ENCODE results near the gene WDR33.

The WDR33 gene

GRCh38 chr2:127704641-127705390, 106.2 kb downstream of the WDR33 start:
- ATAC-seq: no peak
- no peak overlapping the region for H3K4me3 Mint-ChIP-seq
- H3K4me1 Mint-ChIP-seq: peaks cover 37% of the 10 kb centered on the region
- peaks cover 43% of the 10 kb centered on the region for H3K36me3 Mint-ChIP-seq
- no peaks in the 10 kb centered on the region for H3K9me3 Mint-ChIP-seq
- no peak overlapping the region for H3K27ac Mint-ChIP-seq
- H3K27me3 Mint-ChIP-seq: no peaks in the 10 kb centered on the region

GRCh38 chr2:127703282-127703681, 107.7 kb downstream of the WDR33 start:
- Mint-ChIP-seq H3K27me3 (no peaks in the 10 kb centered on the region), H3K36me3 (peaks cover 36% of the 10 kb centered on the region), H3K9me3 (no peaks in the 10 kb centered on the region), H3K27ac (no peak overlapping the region), H3K4me1 (peaks cover 37% of the 10 kb centered on the region), H3K4me3 (no peak overlapping the region)
- no peak for ATAC-seq

DNA sequence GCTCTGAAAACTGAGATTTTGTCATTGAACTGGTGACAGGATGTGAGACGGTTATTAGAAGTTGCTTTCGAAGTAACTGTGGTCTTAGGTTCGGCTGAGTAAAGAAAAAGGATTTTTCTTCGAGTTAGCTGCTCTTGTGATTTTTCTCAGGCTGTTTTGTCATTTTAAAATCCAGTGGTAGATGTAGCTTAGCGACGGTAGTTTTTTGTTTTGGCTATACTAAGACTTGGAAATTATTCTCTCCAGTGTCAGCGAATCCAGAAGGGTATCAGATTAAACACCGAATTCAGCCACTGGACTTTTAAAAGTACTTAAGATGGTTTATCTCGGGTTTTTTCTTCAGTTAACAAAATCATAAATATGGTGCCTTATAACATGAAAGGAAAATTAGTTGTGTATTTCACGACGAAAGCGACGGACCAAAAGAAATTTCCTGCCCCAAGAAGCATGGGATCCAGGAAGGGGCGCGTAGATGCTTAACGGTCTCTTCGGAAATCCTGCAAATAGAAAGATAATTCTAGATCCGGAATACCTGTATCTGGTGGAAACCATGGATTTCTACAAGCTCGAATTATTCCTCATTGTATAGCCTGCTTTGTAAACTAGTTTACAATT, 108.5 kb downstream of the WDR33 start:
- H3K4me3 Mint-ChIP-seq: peak overlapping the region; percentile 85
- H3K4me1 Mint-ChIP-seq: peaks cover 37% of the 10 kb centered on the region
- no peaks in the 10 kb centered on the region for H3K9me3 Mint-ChIP-seq
- ATAC-seq: no peak
- peak overlapping the region; percentile 99 for H3K27ac Mint-ChIP-seq
- H3K36me3 Mint-ChIP-seq: peaks cover 30% of the 10 kb centered on the region
- H3K27me3 Mint-ChIP-seq: no peaks in the 10 kb centered on the region

GRCh38 chr2:127701651-127702394, 109.1 kb downstream of the WDR33 start:
- peak overlapping the region; percentile 87 for H3K4me3 Mint-ChIP-seq
- H3K27me3 Mint-ChIP-seq: no peaks in the 10 kb centered on the region
- ATAC-seq: peak; percentile 78
- peaks cover 28% of the 10 kb centered on the region for H3K36me3 Mint-ChIP-seq
- no peaks in the 10 kb centered on the region for H3K9me3 Mint-ChIP-seq
- peak overlapping the region; percentile 99 for H3K27ac Mint-ChIP-seq
- peaks cover 37% of the 10 kb centered on the region for H3K4me1 Mint-ChIP-seq

DNA sequence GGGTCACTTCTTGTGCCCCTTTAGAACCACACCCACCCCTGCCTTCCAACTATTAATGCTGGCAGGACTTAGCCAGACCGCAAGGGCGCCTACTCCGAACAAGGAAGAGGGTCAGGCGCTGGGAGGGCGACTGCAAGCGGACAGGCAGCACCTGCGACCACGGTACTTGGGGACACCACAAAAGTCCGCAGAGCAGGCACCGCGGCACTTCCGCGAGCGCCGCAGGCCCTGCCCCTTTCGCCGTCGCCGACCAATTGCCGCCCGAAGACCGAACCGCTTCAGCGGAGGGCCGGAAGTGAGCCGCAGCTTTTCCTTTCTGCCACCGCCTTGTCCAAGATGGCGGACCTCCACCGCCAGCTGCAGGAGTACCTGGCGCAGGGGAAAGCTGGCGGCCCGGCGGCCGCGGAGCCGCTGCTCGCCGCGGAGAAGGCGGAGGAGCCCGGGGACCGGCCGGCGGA, 109.7 kb downstream of the WDR33 start, which contains the start of gene SFT2D3:
Gene SFT2D3 (plus strand): TSS at position 305 of the 458 bp plus-strand sequence. CDS start 32 bp downstream, at position 337.
- Mint-ChIP-seq H3K4me3 (peak within 1 kb of the TSS; percentile 87), H3K4me1 (peaks cover 37% of the 10 kb centered on the region), H3K27me3 (no peaks in the 10 kb centered on the region), H3K36me3 (peaks cover 22% of the 10 kb centered on the region), H3K9me3 (no peaks in the 10 kb centered on the region), H3K27ac (peak within 1 kb of the TSS; percentile 99)
- peak; percentile 89 for ATAC-seq

DNA sequence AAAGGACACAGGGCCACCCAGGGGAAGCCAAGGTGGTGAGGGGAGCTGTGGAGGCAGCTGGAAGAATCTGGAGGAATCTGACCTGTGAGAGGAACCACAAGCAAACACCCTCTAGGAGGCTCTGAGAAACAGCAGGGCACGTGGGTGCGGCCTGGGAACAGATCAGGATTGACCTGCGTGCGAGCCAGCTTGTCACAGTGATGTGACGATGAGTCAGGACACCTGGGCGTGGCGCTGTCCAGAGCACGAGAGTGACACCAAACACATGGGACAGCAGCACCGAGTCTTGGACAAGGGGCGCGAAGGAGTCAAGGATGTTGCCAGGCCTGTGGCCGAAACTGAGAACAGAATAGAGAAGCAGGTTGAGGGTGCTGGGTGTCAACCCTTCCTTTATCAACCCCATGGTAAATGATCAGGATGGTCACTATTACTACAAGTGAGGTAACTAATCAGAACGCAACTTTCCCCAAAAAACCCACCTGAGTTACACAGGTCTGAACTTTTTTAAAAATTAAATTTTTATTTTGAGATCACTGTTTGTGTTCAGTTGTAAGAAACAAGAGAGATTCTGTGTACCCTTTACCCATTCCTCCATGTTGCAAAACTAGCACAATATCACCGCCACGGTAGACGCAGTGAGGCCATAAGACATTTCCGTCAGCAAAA, 110.3 kb downstream of the WDR33 start:
- Mint-ChIP-seq H3K4me3 (peak overlapping the region; percentile 87), H3K9me3 (no peaks in the 10 kb centered on the region), H3K27ac (peak overlapping the region; percentile 99), H3K27me3 (no peaks in the 10 kb centered on the region), H3K4me1 (peaks cover 37% of the 10 kb centered on the region), H3K36me3 (peaks cover 20% of the 10 kb centered on the region)
- peak; percentile 82 for ATAC-seq

GRCh38 chr2:127698553-127699355, 112.2 kb downstream of the WDR33 start:
- no peak for ATAC-seq
- H3K4me3 Mint-ChIP-seq: no peak overlapping the region
- H3K9me3 Mint-ChIP-seq: no peaks in the 10 kb centered on the region
- peak overlapping the region; percentile 64 for H3K27ac Mint-ChIP-seq
- H3K27me3 Mint-ChIP-seq: no peaks in the 10 kb centered on the region
- peaks cover 22% of the 10 kb centered on the region for H3K4me1 Mint-ChIP-seq
- peaks cover 10% of the 10 kb centered on the region for H3K36me3 Mint-ChIP-seq

DNA sequence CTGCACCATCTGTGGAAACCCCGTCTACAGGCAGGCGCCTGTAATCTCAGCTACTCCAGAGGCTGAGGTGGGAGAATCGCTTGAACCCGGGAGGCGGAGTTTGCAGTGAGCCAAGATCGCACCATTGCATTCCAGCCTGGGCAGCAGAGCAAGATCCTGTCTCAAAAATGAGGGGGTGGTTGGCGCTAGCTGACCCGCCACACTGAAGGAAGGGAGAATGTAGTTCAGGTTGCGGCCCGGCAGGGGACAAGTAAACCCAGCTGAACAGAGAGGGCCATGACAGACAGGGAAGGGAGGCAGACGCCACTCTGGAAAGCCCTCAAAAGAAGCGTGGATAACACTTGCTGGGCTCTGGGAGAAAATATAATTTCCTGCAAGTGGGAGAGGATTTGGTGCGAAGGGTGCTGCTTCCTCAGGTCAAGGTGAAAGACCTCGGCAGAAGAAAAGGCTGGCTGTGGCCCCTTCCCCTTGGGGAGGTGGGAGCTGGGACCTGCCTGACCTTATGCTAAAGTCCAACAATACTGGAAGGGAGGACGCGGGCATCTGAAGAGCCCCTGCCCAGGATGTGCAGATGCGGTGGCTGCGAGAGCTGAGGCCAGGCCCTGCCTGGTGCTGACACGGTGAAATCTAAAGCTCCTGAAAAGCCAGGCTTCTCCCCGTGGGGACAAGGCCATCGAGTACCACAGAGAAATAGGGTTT, 113.3 kb downstream of the WDR33 start:
- Mint-ChIP-seq H3K36me3 (peaks cover 10% of the 10 kb centered on the region), H3K27ac (peak overlapping the region; percentile 28), H3K4me3 (no peak overlapping the region), H3K9me3 (no peaks in the 10 kb centered on the region), H3K4me1 (peaks cover 19% of the 10 kb centered on the region), H3K27me3 (no peaks in the 10 kb centered on the region)
- ATAC-seq: no peak

- H3K36me3 Mint-ChIP-seq: peaks cover 25% of the 10 kb centered on the region
- H3K27ac Mint-ChIP-seq: no peak overlapping the region
- H3K9me3 Mint-ChIP-seq: peaks cover 12% of the 10 kb centered on the region
- no peak overlapping the region for H3K4me3 Mint-ChIP-seq
- no peaks in the 10 kb centered on the region for H3K27me3 Mint-ChIP-seq
- ATAC-seq: no peak
- peaks cover 9% of the 10 kb centered on the region for H3K4me1 Mint-ChIP-seq
Observed at GRCh38 chr2:127695491-127696472, 115.2 kb downstream of the WDR33 start.

DNA sequence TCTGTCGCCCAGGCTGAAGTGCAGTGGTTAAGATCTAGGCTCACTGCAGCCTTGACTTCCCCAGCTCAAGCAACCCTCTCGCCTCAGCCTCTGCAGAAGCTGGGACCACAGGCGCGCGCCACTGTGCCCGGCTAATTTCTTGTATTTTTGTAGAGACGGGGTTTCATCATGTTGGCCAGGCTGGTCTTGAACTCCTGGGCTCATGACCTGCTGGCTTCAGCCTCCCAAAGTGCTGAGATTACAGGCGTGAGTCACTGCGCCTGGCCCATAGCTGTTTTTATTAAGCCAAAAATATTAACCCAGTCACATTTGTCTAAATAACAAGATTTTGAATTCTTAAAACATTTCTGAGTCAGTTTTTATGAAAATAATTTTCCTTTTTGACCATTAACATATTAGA, 116.0 kb downstream of the WDR33 start:
- Mint-ChIP-seq H3K27me3 (no peaks in the 10 kb centered on the region), H3K4me1 (peaks cover 1% of the 10 kb centered on the region), H3K36me3 (peaks cover 27% of the 10 kb centered on the region), H3K4me3 (no peak overlapping the region), H3K9me3 (peaks cover 12% of the 10 kb centered on the region), H3K27ac (no peak overlapping the region)
- no peak for ATAC-seq

DNA sequence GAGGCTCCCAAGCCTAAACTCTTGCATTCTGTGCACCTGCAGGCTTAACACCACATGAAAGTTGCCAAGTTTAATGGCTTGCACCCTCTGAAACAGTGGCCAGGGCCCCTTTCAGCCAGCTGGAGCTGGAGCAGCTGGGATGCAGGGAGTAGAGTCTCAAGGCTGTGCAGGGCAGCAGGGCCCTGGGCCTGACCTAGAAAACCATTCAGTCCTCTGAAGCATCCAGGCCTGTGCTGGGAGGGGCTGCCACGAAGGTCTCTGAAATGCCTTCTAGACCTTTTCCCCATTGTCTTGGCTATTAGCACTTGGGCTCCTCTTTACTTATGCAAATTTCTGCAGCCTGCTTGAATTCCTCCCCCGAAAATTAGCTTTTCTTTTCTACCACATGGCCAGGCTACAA, 120.3 kb downstream of the WDR33 start:
- no peak for ATAC-seq
- Mint-ChIP-seq H3K9me3 (peaks cover 12% of the 10 kb centered on the region), H3K27me3 (no peaks in the 10 kb centered on the region), H3K4me1 (no peaks in the 10 kb centered on the region), H3K36me3 (peaks cover 17% of the 10 kb centered on the region), H3K27ac (no peak overlapping the region), H3K4me3 (no peak overlapping the region)

- Mint-ChIP-seq H3K4me3 (no peak overlapping the region), H3K27me3 (no peaks in the 10 kb centered on the region), H3K27ac (no peak overlapping the region), H3K36me3 (peaks cover 17% of the 10 kb centered on the region), H3K4me1 (no peaks in the 10 kb centered on the region), H3K9me3 (peaks cover 12% of the 10 kb centered on the region)
- no peak for ATAC-seq
Observed at GRCh38 chr2:127688405-127688804, 122.6 kb downstream of the WDR33 start.
